Activated naive CD4-positive, alpha-beta T cell treated with anti-CD3 and anti-CD28 coated beads, Interleukin-2, amount 50 U/mL, for 72 hours (primary cell): Measurements from ENCODE around the gene LYPD8. TPM values are rescaled to one million over a fixed set of nuclear protein-coding genes. Genes with fewer than 3 reads are reported as not detected.

Experiments used
- total RNA-seq, 2 donors: library from RNA; stranded (reverse); gene quantifications; one replicate each; pipeline ENCODE4 v1.2.3, GENCODE V29; 2022

The LYPD8 gene
- total RNA-seq, 2 donors from 2014 or later: not detected

Other genes with a start within 250 kb of the LYPD8 start
- gene OR2G6, start 247.7 kb downstream of the LYPD8 start, total RNA-seq: not detected
- not detected for gene OR2T29, start 193.0 kb downstream of the LYPD8 start, total RNA-seq
- gene OR2T34, start 181.0 kb downstream of the LYPD8 start, total RNA-seq: not detected
- not detected for gene OR2T10, start 158.1 kb downstream of the LYPD8 start, total RNA-seq
- gene OR2T11, start 120.7 kb downstream of the LYPD8 start, total RNA-seq: not detected
- gene OR2T35, start 110.5 kb downstream of the LYPD8 start, total RNA-seq: not detected
- gene OR2T27, start 100.2 kb downstream of the LYPD8 start, total RNA-seq: not detected
- gene OR14I1, start 53.0 kb downstream of the LYPD8 start, total RNA-seq: not detected
- 10 to 100 TPM; 19.3 to 33.9 TPM for gene SH3BP5L, start 70.2 kb upstream of the LYPD8 start, total RNA-seq
- gene ZNF672, start 82.5 kb upstream of the LYPD8 start, total RNA-seq: 10 to 100 TPM; 46.4 to 54.9 TPM
- 100 to 1,000 TPM in 1 of 2 donors, 10 to 100 TPM in 1; 93.0 to 152 TPM for gene ZNF692, start 103.3 kb upstream of the LYPD8 start, total RNA-seq
- gene PGBD2, start 150.5 kb upstream of the LYPD8 start, total RNA-seq: 1 to 10 TPM; 2.5 to 5.9 TPM